ENCODE measurements around the gene ADSS1.
A peak's percentile ranks its signal among the peaks of the same experiment; 100 is the strongest.

The ADSS1 gene

GRCh38 chr14:104773505-104774452 lies 49.8 kb downstream of the ADSS1 start:
- Histone ChIP-seq H3K9me3 (ENCODE audit: low read length) (peaks cover 7% of the 10 kb centered on the region), H2AFZ (ENCODE audit: low read length) (no peak overlapping the region), H3K27ac (ENCODE audit: low read depth, low read length, poor library complexity, severe bottlenecking) (no peak overlapping the region), H3K4me3 (ENCODE audit: low read depth, low read length, poor library complexity, severe bottlenecking) (no peak overlapping the region), H3K27me3 (ENCODE audit: insufficient read depth, low read length) (no peaks in the 10 kb centered on the region), H3K79me2 (ENCODE audit: insufficient read depth, low read length) (no peaks in the 10 kb centered on the region), H4K20me1 (ENCODE audit: insufficient read depth, low read length) (no peaks in the 10 kb centered on the region), H3K9me2 (ENCODE audit: low read depth, low read length) (no peaks in the 10 kb centered on the region), H3K4me1 (ENCODE audit: insufficient read depth, low read length, severe bottlenecking) (no peaks in the 10 kb centered on the region), H3K4me2 (ENCODE audit: low read length) (no peak overlapping the region), H3K36me3 (ENCODE audit: insufficient read depth, low read length) (peaks cover 55% of the 10 kb centered on the region), H3K9ac (ENCODE audit: low read length) (no peak overlapping the region), H3F3A (ENCODE audit: insufficient read depth, low read length) (no peaks in the 10 kb centered on the region)
- TF ChIP-seq EZH2 (IDR thresholded peaks at IDR 0.05; ENCODE audit: borderline replicate concordance, low read length) = no peak
- TF ChIP-seq, protein P1, sequence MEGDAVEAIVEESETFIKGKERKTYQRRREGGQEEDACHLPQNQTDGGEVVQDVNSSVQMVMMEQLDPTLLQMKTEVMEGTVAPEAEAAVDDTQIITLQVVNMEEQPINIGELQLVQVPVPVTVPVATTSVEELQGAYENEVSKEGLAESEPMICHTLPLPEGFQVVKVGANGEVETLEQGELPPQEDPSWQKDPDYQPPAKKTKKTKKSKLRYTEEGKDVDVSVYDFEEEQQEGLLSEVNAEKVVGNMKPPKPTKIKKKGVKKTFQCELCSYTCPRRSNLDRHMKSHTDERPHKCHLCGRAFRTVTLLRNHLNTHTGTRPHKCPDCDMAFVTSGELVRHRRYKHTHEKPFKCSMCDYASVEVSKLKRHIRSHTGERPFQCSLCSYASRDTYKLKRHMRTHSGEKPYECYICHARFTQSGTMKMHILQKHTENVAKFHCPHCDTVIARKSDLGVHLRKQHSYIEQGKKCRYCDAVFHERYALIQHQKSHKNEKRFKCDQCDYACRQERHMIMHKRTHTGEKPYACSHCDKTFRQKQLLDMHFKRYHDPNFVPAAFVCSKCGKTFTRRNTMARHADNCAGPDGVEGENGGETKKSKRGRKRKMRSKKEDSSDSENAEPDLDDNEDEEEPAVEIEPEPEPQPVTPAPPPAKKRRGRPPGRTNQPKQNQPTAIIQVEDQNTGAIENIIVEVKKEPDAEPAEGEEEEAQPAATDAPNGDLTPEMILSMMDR (IDR thresholded peaks at IDR 0.05; ENCODE audit: low read length) = peak; percentile 6; the same call in 1 of the 2 replicates

DNA sequence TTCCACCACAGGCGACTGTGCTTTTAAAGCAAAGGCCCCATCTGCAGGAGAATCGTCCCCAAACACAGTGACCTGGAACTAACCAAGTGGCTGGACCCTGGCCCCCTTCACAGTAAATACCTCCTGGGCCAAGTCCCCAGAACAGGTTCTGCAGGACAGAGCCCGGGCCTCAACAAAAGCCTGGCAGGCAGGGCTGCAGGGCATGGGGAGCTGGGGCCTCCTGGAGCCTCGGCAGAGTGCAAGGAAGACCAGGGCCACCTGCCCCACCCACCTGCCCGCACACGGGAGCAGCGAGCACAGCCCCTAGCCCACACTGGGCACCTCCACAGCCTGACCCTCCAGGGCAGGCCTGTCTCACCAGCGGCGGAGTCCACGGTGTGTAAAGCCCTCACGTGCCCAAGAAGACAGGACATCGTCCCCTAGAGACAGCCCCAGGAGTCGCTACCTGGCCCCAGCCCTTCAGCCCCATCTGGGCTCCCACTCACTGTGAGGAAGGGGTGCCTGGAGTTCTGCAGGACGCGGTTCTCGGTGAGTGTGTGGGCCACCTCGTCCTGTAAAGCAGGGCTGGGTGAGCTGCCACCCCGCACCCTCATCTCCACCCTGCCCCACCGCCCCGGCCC lies 50.5 kb downstream of the ADSS1 start:
- Histone ChIP-seq H3K79me2 (ENCODE audit: insufficient read depth, low read length) (no peaks in the 10 kb centered on the region), H3K27me3 (ENCODE audit: insufficient read depth, low read length) (no peaks in the 10 kb centered on the region), H3K9me2 (ENCODE audit: low read depth, low read length) (no peaks in the 10 kb centered on the region), H3K27ac (ENCODE audit: low read depth, low read length, poor library complexity, severe bottlenecking) (no peak overlapping the region), H3F3A (ENCODE audit: insufficient read depth, low read length) (no peaks in the 10 kb centered on the region), H3K4me1 (ENCODE audit: insufficient read depth, low read length, severe bottlenecking) (no peaks in the 10 kb centered on the region), H4K20me1 (ENCODE audit: insufficient read depth, low read length) (no peaks in the 10 kb centered on the region), H3K36me3 (ENCODE audit: insufficient read depth, low read length) (peaks cover 58% of the 10 kb centered on the region), H3K4me3 (ENCODE audit: low read depth, low read length, poor library complexity, severe bottlenecking) (no peak overlapping the region), H3K4me2 (ENCODE audit: low read length) (no peak overlapping the region), H2AFZ (ENCODE audit: low read length) (no peak overlapping the region), H3K9ac (ENCODE audit: low read length) (no peak overlapping the region), H3K9me3 (ENCODE audit: low read length) (peaks cover 7% of the 10 kb centered on the region)
- TF ChIP-seq EZH2 (IDR thresholded peaks at IDR 0.05; ENCODE audit: borderline replicate concordance, low read length) = no peak
- TF ChIP-seq, protein P1 (IDR thresholded peaks at IDR 0.05; ENCODE audit: low read length) = no peak

GRCh38 chr14:104775073-104775489 lies 51.1 kb downstream of the ADSS1 start:
- H3K27me3 ChIP-seq (ENCODE audit: insufficient read depth, low read length) = no peaks in the 10 kb centered on the region
- H3F3A ChIP-seq (ENCODE audit: insufficient read depth, low read length) = no peaks in the 10 kb centered on the region
- H3K9ac ChIP-seq (ENCODE audit: low read length) = no peak overlapping the region
- no peaks in the 10 kb centered on the region for H3K9me2 ChIP-seq (ENCODE audit: low read depth, low read length)
- no peak for TF ChIP-seq EZH2 (IDR thresholded peaks at IDR 0.05; ENCODE audit: borderline replicate concordance, low read length)
- TF ChIP-seq, protein P1 (IDR thresholded peaks at IDR 0.05; ENCODE audit: low read length) = no peak
- no peak overlapping the region for H3K4me3 ChIP-seq (ENCODE audit: low read depth, low read length, poor library complexity, severe bottlenecking)
- no peaks in the 10 kb centered on the region for H3K4me1 ChIP-seq (ENCODE audit: insufficient read depth, low read length, severe bottlenecking)
- no peaks in the 10 kb centered on the region for H3K79me2 ChIP-seq (ENCODE audit: insufficient read depth, low read length)
- H3K4me2 ChIP-seq (ENCODE audit: low read length) = no peak overlapping the region
- peaks cover 7% of the 10 kb centered on the region for H3K9me3 ChIP-seq (ENCODE audit: low read length)
- no peaks in the 10 kb centered on the region for H4K20me1 ChIP-seq (ENCODE audit: insufficient read depth, low read length)
- H2AFZ ChIP-seq (ENCODE audit: low read length) = no peak overlapping the region
- peaks cover 53% of the 10 kb centered on the region for H3K36me3 ChIP-seq (ENCODE audit: insufficient read depth, low read length)
- H3K27ac ChIP-seq (ENCODE audit: low read depth, low read length, poor library complexity, severe bottlenecking) = no peak overlapping the region
